Skeletal muscle tissue (tissue), 4 donors: Measurements from ENCODE around the gene HOMER2. TPM values are rescaled to one million over a fixed set of nuclear protein-coding genes. Genes with fewer than 3 reads are reported as not detected.
"Not testable (repeated sequence)": the region's sequence is repeated elsewhere in the genome, so short reads cannot be mapped to it uniquely, and the experiment has no call there.

Experiments used
- H3K27ac ChIP-seq: one replicate; pipeline ENCODE4 v1.7.0; 2013; ENCODE audit warnings: mild to moderate bottlenecking, low read depth, low read length, inconsistent platforms
- H3K27me3 ChIP-seq, 3 donors: one replicate each; pipeline ENCODE4 v1.7.0; 2013; ENCODE audit warnings: low read length in 3 of 3; ENCODE audit not compliant: control insufficient read depth in 3 of 3, insufficient read depth in 3 of 3
- H3K36me3 ChIP-seq, 3 donors: one replicate each; pipeline ENCODE4 v1.7.0; 2013; ENCODE audit warnings: low read length in 3 of 3; ENCODE audit not compliant: control insufficient read depth in 3 of 3, insufficient read depth in 3 of 3
- H3K4me1 ChIP-seq, 3 donors: one replicate each; pipeline ENCODE4 v1.7.0; 2013; ENCODE audit warnings: low read length in 3 of 3, mild to moderate bottlenecking in 3 of 3; ENCODE audit not compliant: control insufficient read depth in 3 of 3, insufficient read depth in 3 of 3
- H3K4me3 ChIP-seq, 3 donors: one replicate each; pipeline ENCODE4 v1.7.0; 2013; ENCODE audit warnings: low read length in 3 of 3
- H3K9ac ChIP-seq, 3 donors: one replicate each; pipeline ENCODE4 v1.7.0; 2013; ENCODE audit warnings: low read length in 3 of 3, mild to moderate bottlenecking in 3 of 3, moderate library complexity in 2 of 3, low read depth in 1 of 3
- H3K9me3 ChIP-seq, 3 donors: one replicate each; pipeline ENCODE4 v1.7.0; 2013; ENCODE audit warnings: low read length in 3 of 3; ENCODE audit not compliant: control insufficient read depth in 3 of 3
- total RNA-seq: library from RNA; depleted of rRNA; stranded (reverse); fragments of >200 nt; gene quantifications from one replicate; pipeline ENCODE4 v1.2.3, GENCODE V29; 2014
- donor health status: Osteomylitis.

Gene HOMER2
- total RNA-seq, 1 donor from 2014 or later: 11.0 TPM

GRCh38 chr15:82821396-82821795 lies 131.1 kb downstream of the HOMER2 start:
- H3K9ac ChIP-seq, H3K4me3 ChIP-seq, H3K9me3 ChIP-seq, H3K4me1 ChIP-seq, H3K27me3 ChIP-seq, H3K27ac ChIP-seq: not testable (repeated sequence)
- peaks cover 22 to 55% (median 45%) of the 10 kb centered on the region in 3 donors for H3K36me3 ChIP-seq

- no peak overlapping the region for H3K4me3 ChIP-seq
- no peaks in the 10 kb centered on the region for H3K9me3 ChIP-seq
- no peaks in the 10 kb centered on the region for H3K4me1 ChIP-seq
- H3K36me3 ChIP-seq: peaks cover 20 to 45% (median 39%) of the 10 kb centered on the region in 3 donors
- H3K27ac ChIP-seq: no peak overlapping the region
- H3K9ac ChIP-seq: no peak overlapping the region
- no peaks in the 10 kb centered on the region for H3K27me3 ChIP-seq
Measured at GRCh38 chr15:82820128-82820527, 132.4 kb downstream of the HOMER2 start.

GRCh38 chr15:82812994-82813393 lies 139.5 kb downstream of the HOMER2 start:
- H3K36me3 ChIP-seq: peaks cover 7 to 29% (median 22%) of the 10 kb centered on the region in 3 donors
- H3K9me3 ChIP-seq: no peaks in the 10 kb centered on the region
- no peak overlapping the region for H3K27ac ChIP-seq
- H3K4me3 ChIP-seq: no peak overlapping the region
- H3K9ac ChIP-seq: no peak overlapping the region
- peaks cover 17 to 22% (median 19%) of the 10 kb centered on the region in 3 donors for H3K4me1 ChIP-seq
- no peaks in the 10 kb centered on the region for H3K27me3 ChIP-seq

- Histone ChIP-seq H3K27me3 (no peaks in the 10 kb centered on the region), H3K27ac (peak overlapping the region; percentile 99), H3K36me3 (peaks cover 2 to 14% (median 10%) of the 10 kb centered on the region in 3 donors), H3K9ac (peak overlapping the region; percentile 98 to 99 (median 98)), H3K4me1 (peaks cover 26 to 34% (median 30%) of the 10 kb centered on the region in 3 donors), H3K9me3 (no peaks in the 10 kb centered on the region), H3K4me3 (peak overlapping the region; percentile 80 to 94 (median 91))
Measured at GRCh38 chr15:82810890-82811426, 141.6 kb downstream of the HOMER2 start.

- H3K9ac ChIP-seq: peak overlapping the region; percentile 98 to 99 (median 98)
- H3K4me1 ChIP-seq: peaks cover 26 to 34% (median 30%) of the 10 kb centered on the region in 3 donors
- H3K36me3 ChIP-seq: peaks cover 2 to 14% (median 8%) of the 10 kb centered on the region in 3 donors
- H3K27ac ChIP-seq: peak overlapping the region; percentile 99
- no peaks in the 10 kb centered on the region for H3K27me3 ChIP-seq
- peak overlapping the region; percentile 80 to 94 (median 91) for H3K4me3 ChIP-seq
- no peaks in the 10 kb centered on the region for H3K9me3 ChIP-seq
Measured at GRCh38 chr15:82810061-82810889, 142.2 kb downstream of the HOMER2 start.

GRCh38 chr15:82809308-82810060 lies 143.0 kb downstream of the HOMER2 start, which contains the start of gene WHAMM:
TSS of gene WHAMM (plus strand) at chr15:82809628. CDS start at chr15:82809727, 99 bp downstream.
- Histone ChIP-seq H3K4me3 (peak within 1 kb of the TSS; percentile 80 to 94 (median 91)), H3K9ac (peak within 1 kb of the TSS; percentile 98 to 99 (median 98)), H3K4me1 (peaks cover 26 to 37% (median 30%) of the 10 kb centered on the region in 3 donors), H3K36me3 (peaks cover 2 to 14% (median 6%) of the 10 kb centered on the region in 3 donors), H3K27me3 (no peaks in the 10 kb centered on the region), H3K9me3 (no peaks in the 10 kb centered on the region), H3K27ac (peak within 1 kb of the TSS; percentile 99)

- H3K27me3 ChIP-seq: no peaks in the 10 kb centered on the region
- H3K36me3 ChIP-seq: peaks cover 0 to 9% (median 0%) of the 10 kb centered on the region in 3 donors
- peaks cover 27 to 37% (median 33%) of the 10 kb centered on the region in 3 donors for H3K4me1 ChIP-seq
- peak overlapping the region; percentile 99 for H3K27ac ChIP-seq
- no peaks in the 10 kb centered on the region for H3K9me3 ChIP-seq
- peak overlapping the region; percentile 45 to 81 (median 72) for H3K9ac ChIP-seq
- peak overlapping the region; percentile 67 to 94 (median 79) for H3K4me3 ChIP-seq
Measured at GRCh38 chr15:82808634-82809041, 143.9 kb downstream of the HOMER2 start.

GRCh38 chr15:82807920-82808633 lies 144.4 kb downstream of the HOMER2 start:
- peaks cover 0 to 4% (median 0%) of the 10 kb centered on the region in 3 donors for H3K36me3 ChIP-seq
- no peaks in the 10 kb centered on the region for H3K9me3 ChIP-seq
- H3K9ac ChIP-seq: peak overlapping the region; percentile 45 to 81 (median 72)
- no peaks in the 10 kb centered on the region for H3K27me3 ChIP-seq
- H3K27ac ChIP-seq: peak overlapping the region; percentile 99
- peak overlapping the region; percentile 41 to 94 (median 79) for H3K4me3 ChIP-seq
- peaks cover 33 to 42% (median 38%) of the 10 kb centered on the region in 3 donors for H3K4me1 ChIP-seq

GRCh38 chr15:82805994-82806406 lies 146.5 kb downstream of the HOMER2 start, which contains the start of gene FSD2:
TSS of gene FSD2 (minus strand) at chr15:82806069. CDS start at chr15:82787390, 18,679 bp downstream.
- peak within 1 kb of the TSS; percentile 86 to 95 (median 90) for H3K9ac ChIP-seq
- peak within 1 kb of the TSS; percentile 99 for H3K27ac ChIP-seq
- peaks cover 46 to 60% (median 52%) of the 10 kb centered on the region in 3 donors for H3K4me1 ChIP-seq
- peaks cover 0 to 15% (median 11%) of the 10 kb centered on the region in 3 donors for H3K36me3 ChIP-seq
- H3K9me3 ChIP-seq: no peaks in the 10 kb centered on the region
- H3K27me3 ChIP-seq: no peaks in the 10 kb centered on the region
- peak within 1 kb of the TSS; percentile 71 to 85 (median 74) for H3K4me3 ChIP-seq
